CD4-positive, alpha-beta T cell treated with Interleukin-2 at 100 ng/mL for 4 hours (primary cell): ENCODE measurements around the gene CNNM2.

ENCODE experiments used
- DNase-seq: peaks from one replicate; pipeline ENCODE4 v3.0.0-alpha.2; 2020; ENCODE audit warnings: low spot score

CNNM2 gene

GRCh38 chr10:102917962-102918816 is at the start of gene CNNM2:
TSS of gene CNNM2 (plus strand) at chr10:102918294. CDS start at chr10:102918481, 187 bp downstream.
- peak; percentile 100 for DNase-seq

DNA sequence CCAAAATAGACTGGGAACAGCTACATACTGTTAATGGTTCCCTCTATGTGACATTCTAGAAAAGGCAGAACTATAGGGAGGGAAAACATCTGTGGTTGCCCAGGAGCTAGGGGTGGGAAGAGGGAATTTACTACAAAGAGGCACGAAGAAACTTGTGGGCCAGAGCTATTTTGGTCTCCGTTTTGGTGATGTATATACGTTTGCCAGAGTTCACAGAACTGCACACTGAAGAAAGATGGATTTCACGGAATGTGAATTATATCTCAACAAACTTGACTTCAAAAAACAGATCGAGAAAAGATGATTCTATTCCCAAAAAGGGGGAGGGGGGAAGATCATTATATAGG is 49.2 kb upstream of the CNNM2 start:
- no peak for DNase-seq

DNA sequence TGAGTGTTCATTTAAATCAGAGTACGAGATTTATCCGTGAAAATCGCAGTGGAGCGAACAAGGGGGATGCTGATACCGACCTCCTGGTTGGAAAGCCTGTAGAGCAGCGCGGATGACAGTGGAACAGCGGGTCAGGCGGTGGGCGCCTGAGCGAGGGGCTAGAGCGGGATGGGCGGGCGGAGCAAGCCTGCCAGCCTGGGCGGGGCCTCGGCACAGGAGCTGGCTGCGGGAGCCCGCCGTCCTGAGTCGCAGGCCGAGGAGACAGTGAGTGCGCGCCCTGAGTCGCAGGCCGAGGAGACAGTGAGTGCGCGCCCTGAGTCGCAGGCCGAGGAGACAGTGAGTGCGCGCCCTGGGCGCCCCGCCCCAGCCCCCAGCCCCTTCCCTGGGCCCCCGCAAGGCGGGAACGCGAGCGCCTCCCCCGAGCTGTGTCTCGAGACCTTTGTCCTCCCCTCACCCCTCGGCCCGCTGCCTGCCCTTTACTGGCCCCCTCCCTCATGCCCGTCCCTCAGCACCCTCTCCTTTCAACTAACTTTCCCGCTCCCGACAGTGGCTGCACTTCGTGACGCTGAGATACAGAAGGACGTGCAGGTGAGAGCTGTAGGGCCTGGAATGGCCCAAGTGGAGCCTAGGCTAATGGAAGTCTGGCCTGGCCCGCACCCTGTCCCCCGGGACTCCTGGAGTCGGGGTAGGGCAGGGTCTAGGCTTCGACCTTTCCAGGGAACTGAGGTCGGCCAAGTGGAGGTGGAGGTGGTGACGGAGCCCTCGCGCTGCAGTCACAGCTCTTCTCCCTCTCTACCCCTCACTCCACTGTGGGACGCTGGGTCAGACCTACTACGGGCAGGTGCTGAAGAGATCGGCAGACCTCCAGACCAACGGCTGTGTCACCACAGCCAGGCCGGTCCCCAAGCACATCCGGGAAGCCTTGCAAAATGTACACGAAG is 48.6 kb upstream of the CNNM2 start, which contains the start of gene AS3MT:
AS3MT (plus strand) TSS at position 213 of the 941 bp plus-strand sequence; CDS start at position 336, 123 bp downstream.
- DNase-seq, result no peak

GRCh38 chr10:102870221-102870620 is 47.9 kb upstream of the CNNM2 start:
- DNase-seq, result no peak

DNA sequence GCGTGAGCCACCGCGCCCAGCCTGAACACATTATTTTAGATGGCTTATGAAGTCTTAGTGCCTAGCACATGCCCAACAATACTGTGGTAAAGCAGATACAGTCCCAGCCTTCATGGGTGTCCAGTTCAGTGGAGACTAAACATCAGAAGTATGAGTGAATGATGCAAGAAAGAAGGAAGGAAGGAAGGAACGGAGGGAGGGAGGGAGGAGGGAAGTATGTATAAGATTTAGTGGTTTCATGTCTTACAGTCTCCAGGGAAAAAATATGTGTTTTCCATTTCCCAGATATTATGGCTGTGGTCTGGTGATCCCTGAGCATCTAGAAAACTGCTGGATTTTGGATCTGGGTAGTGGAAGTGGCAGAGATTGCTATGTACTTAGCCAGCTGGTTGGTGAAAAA is 45.9 kb upstream of the CNNM2 start:
- DNase-seq, result no peak

GRCh38 chr10:102876747-102877153 is 41.3 kb upstream of the CNNM2 start:
- no peak for DNase-seq

DNA sequence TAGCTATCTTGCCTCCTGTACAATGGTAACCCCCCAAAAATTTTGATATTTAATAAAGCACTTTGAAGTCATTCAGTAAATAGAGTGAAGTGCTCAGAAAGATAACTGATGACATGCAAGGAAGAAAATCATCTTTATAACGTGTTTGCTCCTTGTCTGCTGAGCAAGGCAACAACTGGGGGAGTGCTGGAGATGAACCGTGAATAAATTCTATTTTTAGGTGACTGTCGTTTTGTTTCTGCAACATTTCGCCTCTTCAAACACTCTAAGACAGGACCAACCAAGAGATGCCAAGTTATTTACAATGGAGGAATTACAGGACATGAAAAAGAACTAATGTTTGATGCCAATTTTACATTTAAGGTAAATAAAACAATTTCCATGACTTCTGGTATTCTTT is 39.5 kb upstream of the CNNM2 start:
- no peak for DNase-seq

- no peak for DNase-seq
Observed at GRCh38 chr10:102880256-102880655, 37.8 kb upstream of the CNNM2 start.

DNA sequence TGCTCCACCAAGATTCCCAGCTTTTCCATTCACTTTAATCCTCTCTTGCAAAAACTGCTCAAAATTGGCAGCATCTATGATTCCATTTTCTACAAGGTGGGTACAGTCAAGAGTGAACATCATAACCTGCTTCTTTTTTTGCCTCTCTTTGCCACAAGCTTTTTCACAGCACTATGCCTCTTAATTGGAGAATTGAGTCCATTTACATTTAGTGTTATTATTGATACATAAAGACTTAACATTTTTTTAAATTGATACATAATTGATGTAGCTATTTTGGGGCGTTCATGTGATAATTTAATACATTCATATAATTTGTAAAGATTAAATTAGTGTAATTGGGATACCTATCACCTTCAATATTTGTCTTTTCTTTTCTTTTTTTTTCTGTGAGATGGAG is 30.0 kb upstream of the CNNM2 start:
- DNase-seq, result no peak

DNA sequence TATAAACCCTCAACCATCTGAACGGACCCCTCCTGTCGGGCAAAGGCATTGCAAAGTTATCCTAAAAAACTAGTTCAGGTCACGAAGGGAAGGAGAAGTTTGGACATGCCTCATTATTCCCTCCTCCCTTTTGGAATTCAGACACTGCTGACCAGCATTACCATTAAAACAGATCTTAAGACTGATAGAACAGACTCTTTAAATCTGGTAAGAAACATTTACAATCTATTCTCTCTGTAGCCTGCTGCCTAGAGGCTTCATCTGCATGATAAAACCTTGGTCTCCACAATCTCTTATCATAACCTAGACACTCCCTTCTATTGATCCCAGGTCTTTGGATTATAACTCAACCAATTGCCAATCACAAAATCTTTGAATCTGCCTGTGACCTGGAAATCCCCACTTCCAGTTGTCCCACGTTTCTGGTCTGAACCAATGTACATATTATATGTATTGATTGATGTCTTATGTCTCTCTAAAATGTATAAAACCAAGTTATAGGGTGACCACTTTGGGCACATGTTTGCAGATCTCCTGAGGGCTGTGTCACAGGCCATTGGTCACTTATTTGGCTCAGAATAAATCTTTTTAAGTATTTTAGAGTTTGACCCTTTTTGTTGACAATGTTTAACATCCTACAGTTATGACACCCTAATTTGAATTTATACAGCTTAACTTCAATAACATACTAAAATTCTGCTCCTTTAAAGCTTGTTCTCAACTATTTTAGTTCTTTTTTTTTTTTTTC is 23.5 kb upstream of the CNNM2 start:
- no peak for DNase-seq

DNA sequence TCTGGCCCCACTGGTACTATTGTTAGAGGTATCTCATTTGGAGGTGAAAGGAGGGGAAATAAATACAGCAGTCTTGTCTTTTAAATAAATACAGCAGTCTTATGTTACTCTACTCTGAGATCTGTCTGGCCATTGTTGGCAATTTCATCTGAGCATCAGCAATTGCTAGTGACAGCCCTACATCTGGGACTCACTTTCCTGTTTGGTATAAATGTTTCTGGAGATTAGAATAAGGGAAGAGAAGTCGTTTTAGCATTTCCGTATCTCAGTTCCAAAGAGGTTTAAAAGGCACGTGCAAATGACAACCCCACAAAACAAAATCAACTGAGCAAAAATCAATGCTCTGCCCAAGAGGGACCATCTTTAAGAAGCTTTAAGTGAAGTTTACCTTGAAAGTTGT is 18.1 kb upstream of the CNNM2 start:
- no peak for DNase-seq

GRCh38 chr10:102904346-102904745 is 13.7 kb upstream of the CNNM2 start:
- DNase-seq, result no peak

GRCh38 chr10:102906507-102906906 is 11.6 kb upstream of the CNNM2 start:
- DNase-seq, result no peak

DNA sequence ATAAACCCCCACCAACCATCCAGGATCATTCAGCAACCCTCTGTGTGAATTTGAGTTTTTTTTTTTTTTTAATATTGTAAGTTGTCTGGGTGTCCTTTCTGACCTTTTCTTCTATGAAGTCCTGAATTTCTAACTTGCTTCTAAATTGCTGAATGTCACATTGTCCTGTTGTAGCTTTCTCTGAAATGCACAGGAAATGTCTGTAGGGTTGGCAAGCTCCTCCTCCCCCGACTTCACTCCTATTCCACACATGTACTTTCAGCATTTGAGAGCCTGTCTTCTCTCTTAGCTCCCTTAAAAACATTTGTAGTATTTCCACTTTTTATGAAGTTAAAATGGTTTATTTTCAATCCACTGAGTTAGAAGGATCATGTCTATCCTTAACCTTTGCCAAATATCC is 3.3 kb upstream of the CNNM2 start:
- no peak for DNase-seq

GRCh38 chr10:102916173-102916572 is 1.9 kb upstream of the CNNM2 start:
- DNase-seq, result no peak

GRCh38 chr10:102917314-102917961 is 656 bp upstream of the CNNM2 start:
- peak; percentile 81 for DNase-seq

DNA sequence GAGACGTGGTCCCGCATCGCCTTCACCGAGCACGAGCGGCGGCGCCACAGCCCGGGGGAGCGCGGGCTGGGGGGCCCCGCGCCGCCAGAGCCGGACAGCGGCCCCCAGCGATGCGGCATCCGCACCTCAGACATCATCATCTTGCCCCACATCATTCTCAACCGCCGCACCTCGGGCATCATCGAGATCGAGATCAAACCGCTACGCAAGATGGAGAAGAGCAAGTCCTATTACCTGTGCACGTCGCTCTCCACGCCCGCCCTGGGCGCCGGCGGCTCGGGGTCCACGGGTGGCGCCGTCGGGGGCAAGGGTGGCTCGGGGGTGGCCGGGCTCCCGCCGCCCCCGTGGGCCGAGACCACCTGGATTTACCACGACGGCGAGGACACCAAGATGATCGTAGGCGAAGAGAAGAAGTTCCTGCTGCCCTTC is 737 bp downstream of the CNNM2 start:
- DNase-seq, result peak; percentile 9

DNA sequence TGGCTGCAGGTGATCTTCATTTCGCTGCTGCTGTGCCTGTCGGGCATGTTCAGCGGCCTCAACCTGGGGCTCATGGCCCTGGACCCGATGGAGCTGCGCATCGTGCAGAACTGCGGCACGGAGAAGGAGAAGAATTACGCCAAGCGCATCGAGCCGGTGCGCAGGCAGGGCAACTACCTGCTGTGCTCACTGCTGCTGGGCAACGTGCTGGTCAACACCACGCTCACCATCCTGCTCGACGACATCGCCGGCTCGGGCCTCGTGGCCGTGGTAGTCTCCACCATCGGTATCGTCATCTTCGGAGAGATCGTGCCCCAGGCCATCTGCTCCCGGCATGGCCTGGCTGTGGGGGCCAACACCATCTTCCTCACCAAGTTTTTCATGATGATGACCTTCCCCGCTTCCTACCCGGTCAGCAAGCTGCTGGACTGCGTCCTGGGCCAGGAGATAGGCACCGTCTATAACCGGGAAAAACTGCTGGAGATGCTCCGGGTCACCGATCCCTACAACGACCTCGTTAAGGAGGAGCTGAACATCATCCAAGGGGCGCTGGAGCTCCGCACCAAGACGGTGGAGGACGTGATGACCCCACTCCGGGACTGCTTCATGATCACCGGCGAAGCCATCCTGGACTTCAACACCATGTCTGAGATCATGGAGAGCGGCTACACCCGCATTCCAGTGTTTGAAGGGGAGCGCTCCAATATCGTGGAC is 1.3 kb downstream of the CNNM2 start:
- DNase-seq, result no peak

GRCh38 chr10:102919992-102920739 is 2.1 kb downstream of the CNNM2 start:
- DNase-seq, result no peak

- no peak for DNase-seq
Observed at GRCh38 chr10:102923601-102924000, 5.5 kb downstream of the CNNM2 start.
